ENCODE results near the gene CLIP1.
A peak's percentile ranks its signal among the peaks of the same experiment; 100 is the strongest.

The CLIP1 gene

DNA sequence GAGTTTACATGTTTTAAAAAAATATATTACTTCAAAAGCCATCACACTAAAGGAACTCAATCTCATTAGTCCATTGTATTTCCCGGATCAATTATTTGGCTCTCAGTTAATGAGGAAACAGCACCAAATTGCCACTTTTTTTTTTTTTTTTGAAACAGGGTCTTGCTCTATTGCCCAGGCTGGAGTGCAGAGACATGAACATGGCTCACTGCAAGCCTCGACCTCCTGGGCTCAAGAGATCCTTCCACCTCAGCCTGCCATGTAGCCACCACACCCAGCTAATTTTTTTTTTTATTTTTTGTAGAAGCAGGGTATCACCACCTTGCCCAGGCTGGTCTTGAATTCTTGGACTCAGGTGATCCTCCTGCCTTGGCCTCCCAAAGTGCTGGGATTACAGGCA lies 77.4 kb downstream of the CLIP1 start:
- Histone ChIP-seq H3K9me2 (ENCODE audit: low read depth, low read length) (no peaks in the 10 kb centered on the region), H3F3A (ENCODE audit: insufficient read depth, low read length) (no peaks in the 10 kb centered on the region), H3K4me3 (ENCODE audit: low read depth, low read length, poor library complexity, severe bottlenecking) (no peak overlapping the region), H3K4me1 (ENCODE audit: insufficient read depth, low read length, severe bottlenecking) (no peaks in the 10 kb centered on the region), H4K20me1 (ENCODE audit: insufficient read depth, low read length) (no peaks in the 10 kb centered on the region), H3K27me3 (ENCODE audit: insufficient read depth, low read length) (no peaks in the 10 kb centered on the region), H2AFZ (ENCODE audit: low read length) (no peak overlapping the region), H3K79me2 (ENCODE audit: insufficient read depth, low read length) (no peaks in the 10 kb centered on the region), H3K27ac (ENCODE audit: low read depth, low read length, poor library complexity, severe bottlenecking) (no peak overlapping the region), H3K9ac (ENCODE audit: low read length) (no peak overlapping the region), H3K4me2 (ENCODE audit: low read length) (no peak overlapping the region), H3K9me3 (ENCODE audit: low read length) (no peaks in the 10 kb centered on the region), H3K36me3 (ENCODE audit: insufficient read depth, low read length) (no peaks in the 10 kb centered on the region)
- TF ChIP-seq EZH2 (IDR thresholded peaks at IDR 0.05; ENCODE audit: borderline replicate concordance, low read length) = no peak
- TF ChIP-seq, protein P1, sequence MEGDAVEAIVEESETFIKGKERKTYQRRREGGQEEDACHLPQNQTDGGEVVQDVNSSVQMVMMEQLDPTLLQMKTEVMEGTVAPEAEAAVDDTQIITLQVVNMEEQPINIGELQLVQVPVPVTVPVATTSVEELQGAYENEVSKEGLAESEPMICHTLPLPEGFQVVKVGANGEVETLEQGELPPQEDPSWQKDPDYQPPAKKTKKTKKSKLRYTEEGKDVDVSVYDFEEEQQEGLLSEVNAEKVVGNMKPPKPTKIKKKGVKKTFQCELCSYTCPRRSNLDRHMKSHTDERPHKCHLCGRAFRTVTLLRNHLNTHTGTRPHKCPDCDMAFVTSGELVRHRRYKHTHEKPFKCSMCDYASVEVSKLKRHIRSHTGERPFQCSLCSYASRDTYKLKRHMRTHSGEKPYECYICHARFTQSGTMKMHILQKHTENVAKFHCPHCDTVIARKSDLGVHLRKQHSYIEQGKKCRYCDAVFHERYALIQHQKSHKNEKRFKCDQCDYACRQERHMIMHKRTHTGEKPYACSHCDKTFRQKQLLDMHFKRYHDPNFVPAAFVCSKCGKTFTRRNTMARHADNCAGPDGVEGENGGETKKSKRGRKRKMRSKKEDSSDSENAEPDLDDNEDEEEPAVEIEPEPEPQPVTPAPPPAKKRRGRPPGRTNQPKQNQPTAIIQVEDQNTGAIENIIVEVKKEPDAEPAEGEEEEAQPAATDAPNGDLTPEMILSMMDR (IDR thresholded peaks at IDR 0.05; ENCODE audit: low read length) = no peak

DNA sequence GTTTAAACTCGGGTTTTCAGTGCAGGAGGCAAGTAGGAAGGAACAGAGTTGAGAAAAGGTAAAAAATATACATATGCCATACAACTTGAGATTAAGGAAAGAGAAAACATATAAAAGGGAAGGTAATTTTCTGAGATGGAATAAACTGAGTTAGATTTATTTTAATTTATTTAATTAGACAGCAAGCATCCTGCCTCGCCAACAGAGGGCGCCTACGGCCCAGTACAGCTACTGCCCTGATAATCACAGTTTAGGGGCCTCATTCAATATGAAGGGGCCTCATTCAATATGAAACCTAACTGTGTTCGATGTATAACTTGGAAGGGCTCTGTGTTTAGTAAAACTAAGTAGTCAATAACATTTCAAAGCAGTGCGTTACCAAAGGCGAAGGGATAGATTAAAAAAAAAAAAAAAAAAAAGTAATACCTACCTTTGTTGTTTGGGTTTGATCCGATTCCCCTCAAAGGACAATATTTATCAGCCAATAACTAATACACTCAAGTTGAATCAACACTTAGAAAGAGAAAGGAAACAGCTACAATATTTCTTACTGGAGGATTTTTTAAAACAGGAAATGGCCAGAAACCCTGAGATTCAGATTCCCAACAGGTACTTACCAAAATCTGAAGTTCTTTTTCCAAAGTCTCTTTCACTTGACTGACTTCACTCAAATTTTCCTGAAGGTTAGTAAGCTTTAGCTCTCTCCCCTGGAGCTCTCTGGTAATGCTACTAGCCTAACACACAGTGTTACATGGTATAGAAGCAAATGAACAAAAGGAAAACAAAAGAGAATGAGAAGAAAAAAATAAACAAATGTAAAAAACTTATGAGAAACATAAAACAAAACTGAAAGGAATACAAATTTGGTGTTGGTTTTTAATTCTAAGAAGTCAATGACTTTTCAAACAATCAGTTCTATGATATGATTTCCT lies 86.2 kb downstream of the CLIP1 start:
- no peak for TF ChIP-seq EZH2 (IDR thresholded peaks at IDR 0.05; ENCODE audit: borderline replicate concordance, low read length)
- TF ChIP-seq, protein P1 (IDR thresholded peaks at IDR 0.05; ENCODE audit: low read length) = peak; percentile 78
- no peak overlapping the region for H3K9ac ChIP-seq (ENCODE audit: low read length)
- no peaks in the 10 kb centered on the region for H3F3A ChIP-seq (ENCODE audit: insufficient read depth, low read length)
- peaks cover 23% of the 10 kb centered on the region; the same call in 1 of the 2 replicates for H3K36me3 ChIP-seq (ENCODE audit: insufficient read depth, low read length)
- H3K79me2 ChIP-seq (ENCODE audit: insufficient read depth, low read length) = no peaks in the 10 kb centered on the region
- no peak overlapping the region for H3K4me2 ChIP-seq (ENCODE audit: low read length)
- H3K4me3 ChIP-seq (ENCODE audit: low read depth, low read length, poor library complexity, severe bottlenecking) = no peak overlapping the region
- no peaks in the 10 kb centered on the region for H3K4me1 ChIP-seq (ENCODE audit: insufficient read depth, low read length, severe bottlenecking)
- no peaks in the 10 kb centered on the region for H4K20me1 ChIP-seq (ENCODE audit: insufficient read depth, low read length)
- no peak overlapping the region for H3K27ac ChIP-seq (ENCODE audit: low read depth, low read length, poor library complexity, severe bottlenecking)
- no peaks in the 10 kb centered on the region for H3K27me3 ChIP-seq (ENCODE audit: insufficient read depth, low read length)
- no peaks in the 10 kb centered on the region for H3K9me3 ChIP-seq (ENCODE audit: low read length)
- H2AFZ ChIP-seq (ENCODE audit: low read length) = no peak overlapping the region
- no peaks in the 10 kb centered on the region for H3K9me2 ChIP-seq (ENCODE audit: low read depth, low read length)

DNA sequence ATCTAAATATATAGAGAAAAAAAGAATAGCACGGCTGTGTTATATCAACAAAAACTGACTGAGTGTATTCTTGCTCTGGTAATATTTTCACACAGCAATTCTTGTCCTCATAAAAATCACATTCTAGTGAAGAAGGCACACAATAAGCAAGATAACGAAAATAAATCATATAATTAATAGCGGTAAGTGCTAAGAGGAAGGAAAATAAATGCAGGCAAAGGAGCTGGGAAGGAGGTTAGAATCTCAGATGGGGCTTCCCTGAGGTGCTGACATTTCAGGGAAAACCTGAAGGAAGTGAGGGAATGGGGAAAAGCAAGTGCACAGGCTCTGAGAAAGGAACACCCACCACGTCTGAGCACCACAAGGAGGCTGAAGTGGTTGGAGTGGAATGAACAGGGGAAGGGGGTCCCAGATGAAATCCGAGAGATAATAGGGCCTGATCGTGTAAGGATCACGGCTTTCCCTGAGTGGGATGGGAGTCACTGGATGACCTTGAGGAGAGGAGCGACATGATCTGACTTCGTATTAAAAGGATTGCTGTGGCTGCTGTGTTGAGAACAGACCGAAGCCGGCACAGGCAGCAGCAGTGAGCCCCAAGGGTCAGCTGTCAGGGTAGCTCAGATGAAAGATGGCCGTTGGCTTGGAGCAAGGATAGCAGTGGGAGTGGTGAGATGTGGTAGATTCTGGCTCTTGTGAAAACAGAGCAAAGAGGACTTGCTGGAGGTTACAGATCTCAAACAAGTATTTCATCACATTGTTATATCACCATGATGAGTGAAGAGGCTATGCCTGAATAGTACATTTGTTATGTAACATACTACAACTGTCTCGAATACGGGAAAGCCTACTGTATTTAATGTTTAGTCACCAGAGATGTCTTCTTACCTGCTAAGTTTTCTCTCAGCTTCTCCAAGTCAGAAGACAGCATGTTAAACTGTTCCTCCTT lies 89.1 kb downstream of the CLIP1 start:
- no peak for TF ChIP-seq EZH2 (IDR thresholded peaks at IDR 0.05; ENCODE audit: borderline replicate concordance, low read length)
- TF ChIP-seq, protein P1 (IDR thresholded peaks at IDR 0.05; ENCODE audit: low read length) = no peak
- no peak overlapping the region for H2AFZ ChIP-seq (ENCODE audit: low read length)
- H3K27me3 ChIP-seq (ENCODE audit: insufficient read depth, low read length) = no peaks in the 10 kb centered on the region
- no peaks in the 10 kb centered on the region for H3K79me2 ChIP-seq (ENCODE audit: insufficient read depth, low read length)
- peaks cover 23% of the 10 kb centered on the region; the same call in 1 of the 2 replicates for H3K36me3 ChIP-seq (ENCODE audit: insufficient read depth, low read length)
- H3K4me1 ChIP-seq (ENCODE audit: insufficient read depth, low read length, severe bottlenecking) = no peaks in the 10 kb centered on the region
- no peaks in the 10 kb centered on the region for H4K20me1 ChIP-seq (ENCODE audit: insufficient read depth, low read length)
- no peak overlapping the region for H3K4me3 ChIP-seq (ENCODE audit: low read depth, low read length, poor library complexity, severe bottlenecking)
- no peak overlapping the region for H3K9ac ChIP-seq (ENCODE audit: low read length)
- no peaks in the 10 kb centered on the region for H3K9me3 ChIP-seq (ENCODE audit: low read length)
- no peaks in the 10 kb centered on the region for H3K9me2 ChIP-seq (ENCODE audit: low read depth, low read length)
- no peak overlapping the region for H3K27ac ChIP-seq (ENCODE audit: low read depth, low read length, poor library complexity, severe bottlenecking)
- no peaks in the 10 kb centered on the region for H3F3A ChIP-seq (ENCODE audit: insufficient read depth, low read length)
- H3K4me2 ChIP-seq (ENCODE audit: low read length) = no peak overlapping the region
